HepG2 (cell line): ENCODE results near the gene TEKT5. TPM values are rescaled to one million over a fixed set of nuclear protein-coding genes. Genes with fewer than 3 reads are reported as not detected.

ENCODE experiments used
- ATF1 ChIP-seq: IDR thresholded peaks from 2 replicates; pipeline ENCODE4 v1.6.1; 2016; ENCODE audit warnings: mild to moderate bottlenecking, control low read depth
- HIVEP1 ChIP-seq: sonication (generic); formaldehyde crosslinking; IDR thresholded peaks from 2 replicates; pipeline ENCODE4 v1.4.0; 2020; ENCODE audit warnings: mild to moderate bottlenecking, missing genetic modification reagents
- ISL2 ChIP-seq: sonication (generic); formaldehyde crosslinking; IDR thresholded peaks from 2 replicates; pipeline ENCODE4 v1.5.0; 2020; ENCODE audit warnings: missing genetic modification reagents
- NAIF1 ChIP-seq: sonication (generic); formaldehyde crosslinking; IDR thresholded peaks from 2 replicates; pipeline ENCODE4 v1.5.0; 2020; ENCODE audit warnings: mild to moderate bottlenecking, missing genetic modification reagents, borderline replicate concordance
- POGZ ChIP-seq: sonication (generic); formaldehyde crosslinking; IDR thresholded peaks from 2 replicates; pipeline ENCODE4 v1.4.0; 2020; ENCODE audit warnings: mild to moderate bottlenecking, missing genetic modification reagents
- RXRB ChIP-seq: IDR thresholded peaks from 2 replicates; pipeline ENCODE4 v1.6.1; 2016; ENCODE audit warnings: borderline replicate concordance, missing genetic modification reagents, missing compliant biosample characterization
- TRIM24 ChIP-seq: sonication (generic); formaldehyde crosslinking; IDR thresholded peaks from 2 replicates; pipeline ENCODE4 v1.8.0; 2022; ENCODE audit warnings: mild to moderate bottlenecking, missing genetic modification reagents
- ZNF101 ChIP-seq: sonication (generic); formaldehyde crosslinking; IDR thresholded peaks from 2 replicates; pipeline ENCODE4 v1.4.0; 2020; ENCODE audit warnings: mild to moderate bottlenecking, low read depth, missing genetic modification reagents, borderline replicate concordance
- ZNF44 ChIP-seq: sonication (generic); formaldehyde crosslinking; IDR thresholded peaks from 2 replicates; pipeline ENCODE4 v1.5.1; 2020; ENCODE audit warnings: mild to moderate bottlenecking, missing genetic modification reagents
- ZNF720 ChIP-seq: sonication (generic); formaldehyde crosslinking; IDR thresholded peaks from 2 replicates; pipeline ENCODE4 v1.4.0; 2020; ENCODE audit warnings: missing genetic modification reagents
- polyA plus RNA-seq, 8 experiments: library from polyadenylated mRNA; depleted of rRNA in 3 of 8; stranded (reverse) in 7 of 8; unstranded in 1 of 8; fragments of >200 nt; fragmentation: Illumina TruSeq in 4 of 8; extraction: Trizol in 4 of 8; gene quantifications; 2 replicates each; pipeline versions ENCODE4 v1.2.1 to v1.2.3, GENCODE V29; 2011 to 2016; ENCODE audit warnings: low read depth in 4 of 8, missing spikeins in 1 of 8, mixed read lengths in 1 of 8; ENCODE audit not compliant: insufficient read depth in 1 of 8
- total RNA-seq, 5 experiments: library from RNA; depleted of rRNA; stranded (reverse); fragments of >200 nt; fragmentation: Illumina TruSeq; extraction: Trizol; gene quantifications; 2 replicates each; pipeline ENCODE4 v1.2.3, GENCODE V29; 2016; ENCODE audit warnings: low read depth in 1 of 5
- TF ChIP-seq, protein P1 (sequence below): sonication (generic); formaldehyde crosslinking; IDR thresholded peaks from 2 replicates; pipeline ENCODE4 v1.5.1; 2020; ENCODE audit warnings: mild to moderate bottlenecking, moderate library complexity, missing genetic modification reagents
- TF ChIP-seq, protein P2 (sequence below): IDR thresholded peaks from 2 replicates; pipeline ENCODE4 v1.6.1; 2016
- TF ChIP-seq, protein P3 (sequence below): sonication (generic); formaldehyde crosslinking; IDR thresholded peaks from 2 replicates; pipeline ENCODE4 v1.5.0; 2020; ENCODE audit warnings: missing genetic modification reagents
- TF ChIP-seq, protein P4 (sequence below): sonication (generic); formaldehyde crosslinking; IDR thresholded peaks from 2 replicates; pipeline ENCODE4 v1.4.0; 2020; ENCODE audit warnings: missing genetic modification reagents, borderline replicate concordance
- TF ChIP-seq, protein P5 (sequence below): sonication (generic); formaldehyde crosslinking; IDR thresholded peaks from 2 replicates; pipeline ENCODE4 v1.4.0; 2020; ENCODE audit warnings: missing genetic modification reagents, borderline replicate concordance

Gene TEKT5
- total and polyA plus RNA-seq, 2 of the 13 experiments (the other 11 are each of a cell fraction or from before 2014, with no cell fraction given), result 0.16 TPM; not detected in 1

DNA sequence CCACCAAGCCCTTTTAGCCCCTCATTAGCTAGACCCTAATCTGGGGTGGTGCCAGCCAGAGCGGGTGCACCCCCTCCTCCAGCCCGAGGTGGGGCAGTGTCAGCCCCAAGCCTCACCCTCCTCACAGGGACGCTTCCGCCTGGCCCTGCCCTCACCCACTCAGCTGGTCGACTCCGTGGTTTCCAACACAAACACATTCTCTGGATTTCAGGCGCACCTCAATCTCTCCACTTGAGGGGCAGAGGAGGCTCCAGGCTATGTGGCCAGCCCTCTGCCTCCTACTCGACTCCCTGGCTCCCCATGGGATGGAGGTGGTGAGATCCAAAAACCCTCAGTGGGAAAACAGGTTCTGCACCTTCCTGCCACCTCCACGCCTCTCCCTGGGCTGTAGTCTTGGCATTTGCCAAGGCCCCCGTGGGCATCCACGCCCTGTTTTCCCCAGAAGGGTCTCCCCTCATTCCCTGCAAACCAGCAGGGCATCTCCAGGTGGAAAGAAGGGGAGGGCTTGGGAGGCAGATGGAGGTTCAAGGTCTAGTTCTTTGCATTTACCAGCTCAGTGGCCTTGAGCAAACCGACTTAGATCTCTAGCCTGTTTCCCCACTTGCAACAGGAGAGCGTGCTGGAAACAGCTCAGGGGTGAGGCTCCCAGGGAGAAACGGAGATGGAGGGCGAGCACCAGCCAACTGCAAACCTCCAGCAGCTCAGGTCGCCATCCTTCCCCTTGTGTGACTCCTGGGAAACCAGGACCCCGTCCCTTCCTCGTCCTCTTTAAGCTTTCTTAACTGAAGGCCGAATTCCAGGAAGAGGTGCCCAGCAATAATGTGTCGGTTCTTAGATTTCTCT is 116.0 kb downstream of the TEKT5 start (continued):
- no peak; the same call in 1 of the 2 replicates for TF ChIP-seq POGZ
- TF ChIP-seq ZNF101 (CRISPR knock-in tag), result no peak
- TF ChIP-seq ISL2, result 0 out of 2 replicates have a peak, but pooled peaks have one; percentile 25
- TF ChIP-seq RXRB (CRISPR knock-in tag), result peak; percentile 80
- TF ChIP-seq, protein P1, sequence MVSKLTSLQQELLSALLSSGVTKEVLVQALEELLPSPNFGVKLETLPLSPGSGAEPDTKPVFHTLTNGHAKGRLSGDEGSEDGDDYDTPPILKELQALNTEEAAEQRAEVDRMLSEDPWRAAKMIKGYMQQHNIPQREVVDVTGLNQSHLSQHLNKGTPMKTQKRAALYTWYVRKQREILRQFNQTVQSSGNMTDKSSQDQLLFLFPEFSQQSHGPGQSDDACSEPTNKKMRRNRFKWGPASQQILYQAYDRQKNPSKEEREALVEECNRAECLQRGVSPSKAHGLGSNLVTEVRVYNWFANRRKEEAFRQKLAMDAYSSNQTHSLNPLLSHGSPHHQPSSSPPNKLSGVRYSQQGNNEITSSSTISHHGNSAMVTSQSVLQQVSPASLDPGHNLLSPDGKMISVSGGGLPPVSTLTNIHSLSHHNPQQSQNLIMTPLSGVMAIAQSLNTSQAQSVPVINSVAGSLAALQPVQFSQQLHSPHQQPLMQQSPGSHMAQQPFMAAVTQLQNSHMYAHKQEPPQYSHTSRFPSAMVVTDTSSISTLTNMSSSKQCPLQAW, result peak; percentile 74
- TF ChIP-seq, protein P2, sequence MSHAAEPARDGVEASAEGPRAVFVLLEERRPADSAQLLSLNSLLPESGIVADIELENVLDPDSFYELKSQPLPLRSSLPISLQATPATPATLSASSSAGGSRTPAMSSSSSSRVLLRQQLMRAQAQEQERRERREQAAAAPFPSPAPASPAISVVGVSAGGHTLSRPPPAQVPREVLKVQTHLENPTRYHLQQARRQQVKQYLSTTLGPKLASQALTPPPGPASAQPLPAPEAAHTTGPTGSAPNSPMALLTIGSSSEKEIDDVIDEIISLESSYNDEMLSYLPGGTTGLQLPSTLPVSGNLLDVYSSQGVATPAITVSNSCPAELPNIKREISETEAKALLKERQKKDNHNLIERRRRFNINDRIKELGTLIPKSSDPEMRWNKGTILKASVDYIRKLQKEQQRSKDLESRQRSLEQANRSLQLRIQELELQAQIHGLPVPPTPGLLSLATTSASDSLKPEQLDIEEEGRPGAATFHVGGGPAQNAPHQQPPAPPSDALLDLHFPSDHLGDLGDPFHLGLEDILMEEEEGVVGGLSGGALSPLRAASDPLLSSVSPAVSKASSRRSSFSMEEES (CRISPR knock-in tag), result no peak
- TF ChIP-seq, protein P3, sequence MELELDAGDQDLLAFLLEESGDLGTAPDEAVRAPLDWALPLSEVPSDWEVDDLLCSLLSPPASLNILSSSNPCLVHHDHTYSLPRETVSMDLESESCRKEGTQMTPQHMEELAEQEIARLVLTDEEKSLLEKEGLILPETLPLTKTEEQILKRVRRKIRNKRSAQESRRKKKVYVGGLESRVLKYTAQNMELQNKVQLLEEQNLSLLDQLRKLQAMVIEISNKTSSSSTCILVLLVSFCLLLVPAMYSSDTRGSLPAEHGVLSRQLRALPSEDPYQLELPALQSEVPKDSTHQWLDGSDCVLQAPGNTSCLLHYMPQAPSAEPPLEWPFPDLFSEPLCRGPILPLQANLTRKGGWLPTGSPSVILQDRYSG (CRISPR knock-in tag), result no peak
- TF ChIP-seq HIVEP1 (CRISPR knock-in tag), result peak; percentile 49
- TF ChIP-seq, protein P4, sequence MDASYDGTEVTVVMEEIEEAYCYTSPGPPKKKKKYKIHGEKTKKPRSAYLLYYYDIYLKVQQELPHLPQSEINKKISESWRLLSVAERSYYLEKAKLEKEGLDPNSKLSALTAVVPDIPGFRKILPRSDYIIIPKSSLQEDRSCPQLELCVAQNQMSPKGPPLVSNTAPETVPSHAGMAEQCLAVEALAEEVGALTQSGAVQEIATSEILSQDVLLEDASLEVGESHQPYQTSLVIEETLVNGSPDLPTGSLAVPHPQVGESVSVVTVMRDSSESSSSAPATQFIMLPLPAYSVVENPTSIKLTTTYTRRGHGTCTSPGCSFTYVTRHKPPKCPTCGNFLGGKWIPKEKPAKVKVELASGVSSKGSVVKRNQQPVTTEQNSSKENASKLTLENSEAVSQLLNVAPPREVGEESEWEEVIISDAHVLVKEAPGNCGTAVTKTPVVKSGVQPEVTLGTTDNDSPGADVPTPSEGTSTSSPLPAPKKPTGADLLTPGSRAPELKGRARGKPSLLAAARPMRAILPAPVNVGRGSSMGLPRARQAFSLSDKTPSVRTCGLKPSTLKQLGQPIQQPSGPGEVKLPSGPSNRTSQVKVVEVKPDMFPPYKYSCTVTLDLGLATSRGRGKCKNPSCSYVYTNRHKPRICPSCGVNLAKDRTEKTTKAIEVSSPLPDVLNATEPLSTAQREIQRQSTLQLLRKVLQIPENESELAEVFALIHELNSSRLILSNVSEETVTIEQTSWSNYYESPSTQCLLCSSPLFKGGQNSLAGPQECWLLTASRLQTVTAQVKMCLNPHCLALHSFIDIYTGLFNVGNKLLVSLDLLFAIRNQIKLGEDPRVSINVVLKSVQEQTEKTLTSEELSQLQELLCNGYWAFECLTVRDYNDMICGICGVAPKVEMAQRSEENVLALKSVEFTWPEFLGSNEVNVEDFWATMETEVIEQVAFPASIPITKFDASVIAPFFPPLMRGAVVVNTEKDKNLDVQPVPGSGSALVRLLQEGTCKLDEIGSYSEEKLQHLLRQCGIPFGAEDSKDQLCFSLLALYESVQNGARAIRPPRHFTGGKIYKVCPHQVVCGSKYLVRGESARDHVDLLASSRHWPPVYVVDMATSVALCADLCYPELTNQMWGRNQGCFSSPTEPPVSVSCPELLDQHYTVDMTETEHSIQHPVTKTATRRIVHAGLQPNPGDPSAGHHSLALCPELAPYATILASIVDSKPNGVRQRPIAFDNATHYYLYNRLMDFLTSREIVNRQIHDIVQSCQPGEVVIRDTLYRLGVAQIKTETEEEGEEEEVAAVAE, result 0 out of 2 replicates have a peak, but pooled peaks have one; percentile 38
- TF ChIP-seq TRIM24 (CRISPR knock-in tag), result no peak
- no peak for TF ChIP-seq NAIF1 (CRISPR knock-in tag)
- no peak for TF ChIP-seq ZNF720
- no peak for TF ChIP-seq ATF1 (CRISPR knock-in tag)
- TF ChIP-seq, protein P5, sequence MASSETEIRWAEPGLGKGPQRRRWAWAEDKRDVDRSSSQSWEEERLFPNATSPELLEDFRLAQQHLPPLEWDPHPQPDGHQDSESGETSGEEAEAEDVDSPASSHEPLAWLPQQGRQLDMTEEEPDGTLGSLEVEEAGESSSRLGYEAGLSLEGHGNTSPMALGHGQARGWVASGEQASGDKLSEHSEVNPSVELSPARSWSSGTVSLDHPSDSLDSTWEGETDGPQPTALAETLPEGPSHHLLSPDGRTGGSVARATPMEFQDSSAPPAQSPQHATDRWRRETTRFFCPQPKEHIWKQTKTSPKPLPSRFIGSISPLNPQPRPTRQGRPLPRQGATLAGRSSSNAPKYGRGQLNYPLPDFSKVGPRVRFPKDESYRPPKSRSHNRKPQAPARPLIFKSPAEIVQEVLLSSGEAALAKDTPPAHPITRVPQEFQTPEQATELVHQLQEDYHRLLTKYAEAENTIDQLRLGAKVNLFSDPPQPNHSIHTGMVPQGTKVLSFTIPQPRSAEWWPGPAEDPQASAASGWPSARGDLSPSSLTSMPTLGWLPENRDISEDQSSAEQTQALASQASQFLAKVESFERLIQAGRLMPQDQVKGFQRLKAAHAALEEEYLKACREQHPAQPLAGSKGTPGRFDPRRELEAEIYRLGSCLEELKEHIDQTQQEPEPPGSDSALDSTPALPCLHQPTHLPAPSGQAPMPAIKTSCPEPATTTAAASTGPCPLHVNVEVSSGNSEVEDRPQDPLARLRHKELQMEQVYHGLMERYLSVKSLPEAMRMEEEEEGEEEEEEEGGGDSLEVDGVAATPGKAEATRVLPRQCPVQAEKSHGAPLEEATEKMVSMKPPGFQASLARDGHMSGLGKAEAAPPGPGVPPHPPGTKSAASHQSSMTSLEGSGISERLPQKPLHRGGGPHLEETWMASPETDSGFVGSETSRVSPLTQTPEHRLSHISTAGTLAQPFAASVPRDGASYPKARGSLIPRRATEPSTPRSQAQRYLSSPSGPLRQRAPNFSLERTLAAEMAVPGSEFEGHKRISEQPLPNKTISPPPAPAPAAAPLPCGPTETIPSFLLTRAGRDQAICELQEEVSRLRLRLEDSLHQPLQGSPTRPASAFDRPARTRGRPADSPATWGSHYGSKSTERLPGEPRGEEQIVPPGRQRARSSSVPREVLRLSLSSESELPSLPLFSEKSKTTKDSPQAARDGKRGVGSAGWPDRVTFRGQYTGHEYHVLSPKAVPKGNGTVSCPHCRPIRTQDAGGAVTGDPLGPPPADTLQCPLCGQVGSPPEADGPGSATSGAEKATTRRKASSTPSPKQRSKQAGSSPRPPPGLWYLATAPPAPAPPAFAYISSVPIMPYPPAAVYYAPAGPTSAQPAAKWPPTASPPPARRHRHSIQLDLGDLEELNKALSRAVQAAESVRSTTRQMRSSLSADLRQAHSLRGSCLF (CRISPR knock-in tag), result no peak
- no peak; the same call in 1 of the 2 replicates for TF ChIP-seq ZNF44
